Suprapubic skin (tissue), 4 donors: ENCODE data around the gene POU5F1. TPM values are rescaled to one million over a fixed set of nuclear protein-coding genes. Genes with fewer than 3 reads are reported as not detected.
"Not testable (repeated sequence)": the region's sequence is repeated elsewhere in the genome, so short reads cannot be mapped to it uniquely, and the experiment has no call there.

Experiments used
- DNase-seq, 2 donors: peaks; one replicate each; pipeline ENCODE4 v3.0.0-alpha.2; 2019; ENCODE audit warnings: low spot score in 2 of 2
- H3K27ac ChIP-seq: fragments of 200-600 bp; sonication (generic); one replicate; pipeline ENCODE4 v1.5.1; 2019
- H3K27me3 ChIP-seq: fragments of 200-600 bp; sonication (generic); one replicate; pipeline ENCODE4 v1.5.1; 2019
- H3K36me3 ChIP-seq: fragments of 200-600 bp; sonication (generic); one replicate; pipeline ENCODE4 v1.5.1; 2019
- H3K4me1 ChIP-seq: fragments of 200-600 bp; sonication (generic); one replicate; pipeline ENCODE4 v1.5.1; 2019
- H3K4me3 ChIP-seq: fragments of 200-600 bp; sonication (generic); one replicate; pipeline ENCODE4 v1.5.1; 2019; ENCODE audit warnings: mild to moderate bottlenecking
- H3K9me3 ChIP-seq: fragments of 200-600 bp; sonication (generic); one replicate; pipeline ENCODE4 v1.5.1; 2019
- EP300 ChIP-seq: sonication (generic); formaldehyde crosslinking; IDR thresholded peaks from one replicate; pipeline ENCODE4 v1.6.1; 2017; ENCODE audit warnings: antibody characterized with exemption
- POLR2A ChIP-seq, 2 donors: fragments of 450-650 bp; IDR thresholded peaks; one replicate each; pipeline ENCODE4 v1.6.1; 2017; ENCODE audit warnings: antibody characterized with exemption in 2 of 2, mild to moderate bottlenecking in 2 of 2, moderate library complexity in 2 of 2
- POLR2AphosphoS5 ChIP-seq, 3 donors: sonication (generic); formaldehyde crosslinking; IDR thresholded peaks; one replicate each; pipeline ENCODE4 v1.6.1; 2017; ENCODE audit warnings: antibody characterized with exemption in 3 of 3
- WGBS: methylation state at CpG from one replicate; pipeline ENCODE4 v1.1.5; 2018; 5-methylcytosine and 5-hydroxymethylcytosine counted together
- total RNA-seq, 4 donors: library from RNA; depleted of rRNA; stranded (reverse); fragments of >200 nt; gene quantifications; one replicate each; pipeline ENCODE4 v1.1.0, GENCODE V29; 2016
- TF ChIP-seq, protein P1 (sequence below), 2 donors: fragments of 200-600 bp in 1 of 2; fragments of 450-650 bp in 1 of 2; sonication (generic) in 1 of 2; IDR thresholded peaks; one replicate each; pipeline ENCODE4 v1.5.1; 2016 to 2019; ENCODE audit warnings: antibody characterized with exemption in 2 of 2, mild to moderate bottlenecking in 1 of 2, moderate library complexity in 1 of 2

Gene POU5F1
- total RNA-seq, result 10 to 100 TPM in 1 of 4 donors, 1 to 10 TPM in 2, under 1 TPM in 1; 0.85 to 13.0 (median 7.7) TPM

DNA sequence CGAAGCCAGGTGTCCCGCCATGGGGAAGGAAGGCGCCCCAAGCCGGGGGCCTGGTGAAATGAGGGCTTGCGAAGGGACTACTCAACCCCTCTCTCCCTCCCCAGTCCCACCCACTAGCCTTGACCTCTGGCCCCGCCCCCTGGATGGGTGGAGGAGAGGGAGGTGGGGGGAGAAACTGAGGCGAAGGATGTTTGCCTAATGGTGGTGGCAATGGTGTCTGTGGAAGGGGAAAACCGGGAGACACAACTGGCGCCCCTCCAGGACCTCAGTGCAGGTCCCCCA, at the start of gene POU5F1:
Gene POU5F1 (minus strand): TSS at position 83 of the 282 bp plus-strand sequence. CDS start 62 bp downstream, at position 21.
- TF ChIP-seq POLR2A (IDR thresholded peaks at IDR 0.05) (no peak), EP300 (no peak), POLR2AphosphoS5 (IDR thresholded peaks at IDR 0.05) (no peak)
- TF ChIP-seq, protein P1, sequence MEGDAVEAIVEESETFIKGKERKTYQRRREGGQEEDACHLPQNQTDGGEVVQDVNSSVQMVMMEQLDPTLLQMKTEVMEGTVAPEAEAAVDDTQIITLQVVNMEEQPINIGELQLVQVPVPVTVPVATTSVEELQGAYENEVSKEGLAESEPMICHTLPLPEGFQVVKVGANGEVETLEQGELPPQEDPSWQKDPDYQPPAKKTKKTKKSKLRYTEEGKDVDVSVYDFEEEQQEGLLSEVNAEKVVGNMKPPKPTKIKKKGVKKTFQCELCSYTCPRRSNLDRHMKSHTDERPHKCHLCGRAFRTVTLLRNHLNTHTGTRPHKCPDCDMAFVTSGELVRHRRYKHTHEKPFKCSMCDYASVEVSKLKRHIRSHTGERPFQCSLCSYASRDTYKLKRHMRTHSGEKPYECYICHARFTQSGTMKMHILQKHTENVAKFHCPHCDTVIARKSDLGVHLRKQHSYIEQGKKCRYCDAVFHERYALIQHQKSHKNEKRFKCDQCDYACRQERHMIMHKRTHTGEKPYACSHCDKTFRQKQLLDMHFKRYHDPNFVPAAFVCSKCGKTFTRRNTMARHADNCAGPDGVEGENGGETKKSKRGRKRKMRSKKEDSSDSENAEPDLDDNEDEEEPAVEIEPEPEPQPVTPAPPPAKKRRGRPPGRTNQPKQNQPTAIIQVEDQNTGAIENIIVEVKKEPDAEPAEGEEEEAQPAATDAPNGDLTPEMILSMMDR (IDR thresholded peaks at IDR 0.05), result no peak
- WGBS, result 81% methylated on average over 9 of the region's 9 CpGs
- H3K36me3 ChIP-seq, result peaks cover 3% of the 10 kb centered on the region

DNA sequence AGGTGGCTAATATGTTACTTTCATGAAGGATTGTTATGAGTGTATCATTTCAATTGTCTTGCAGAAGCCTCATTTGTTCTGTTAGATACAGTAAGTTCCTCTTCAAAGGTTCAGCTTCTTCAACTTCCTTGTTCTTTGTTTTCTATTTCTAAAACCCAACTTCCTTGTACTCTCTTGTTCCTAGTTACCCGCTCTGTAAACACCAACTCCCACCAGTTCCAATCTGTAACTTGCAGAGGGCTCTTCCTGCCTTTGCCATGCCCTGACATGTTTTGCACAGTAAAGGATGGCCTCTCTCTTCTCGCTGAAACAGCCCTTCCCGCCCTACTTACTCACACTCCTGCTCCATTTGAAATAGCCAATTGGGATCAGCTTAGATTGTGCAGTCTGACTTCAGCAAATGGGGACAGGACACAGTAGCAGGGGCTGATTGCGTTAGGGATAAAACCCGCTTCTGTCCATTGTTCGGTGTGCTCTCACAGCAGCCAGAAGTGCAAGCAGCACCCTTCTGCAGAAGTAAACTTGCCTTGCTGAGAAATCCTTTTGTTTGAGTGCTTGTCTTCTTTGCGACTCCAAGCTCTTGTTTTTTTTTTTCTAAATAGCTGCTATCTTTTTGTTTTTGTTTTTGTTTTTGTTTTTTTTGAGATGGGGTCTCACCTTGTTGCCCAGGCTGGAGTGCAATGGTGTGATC, 45.9 kb upstream of the POU5F1 start:
- no peaks in the 10 kb centered on the region for H3K36me3 ChIP-seq
- no peak for DNase-seq
- H3K9me3 ChIP-seq, result no peaks in the 10 kb centered on the region
- no peak overlapping the region for H3K4me3 ChIP-seq
- no peaks in the 10 kb centered on the region for H3K4me1 ChIP-seq
- WGBS, result 78% methylated on average over 7 of the region's 7 CpGs
- H3K27ac ChIP-seq, result no peak overlapping the region
- no peaks in the 10 kb centered on the region for H3K27me3 ChIP-seq
- TF ChIP-seq POLR2AphosphoS5 (IDR thresholded peaks at IDR 0.05) (no peak), EP300 (no peak), POLR2A (IDR thresholded peaks at IDR 0.05) (no peak)
- TF ChIP-seq, protein P1 (IDR thresholded peaks at IDR 0.05), result no peak

More for the DNA sequence above, at the start of gene POU5F1:
- Histone ChIP-seq H3K27me3 (no peaks in the 10 kb centered on the region), H3K9me3 (no peaks in the 10 kb centered on the region), H3K4me1 (no peaks in the 10 kb centered on the region), H3K27ac (no peak within 1 kb of the TSS), H3K4me3 (no peak within 1 kb of the TSS)
- DNase-seq, result no peak

DNA sequence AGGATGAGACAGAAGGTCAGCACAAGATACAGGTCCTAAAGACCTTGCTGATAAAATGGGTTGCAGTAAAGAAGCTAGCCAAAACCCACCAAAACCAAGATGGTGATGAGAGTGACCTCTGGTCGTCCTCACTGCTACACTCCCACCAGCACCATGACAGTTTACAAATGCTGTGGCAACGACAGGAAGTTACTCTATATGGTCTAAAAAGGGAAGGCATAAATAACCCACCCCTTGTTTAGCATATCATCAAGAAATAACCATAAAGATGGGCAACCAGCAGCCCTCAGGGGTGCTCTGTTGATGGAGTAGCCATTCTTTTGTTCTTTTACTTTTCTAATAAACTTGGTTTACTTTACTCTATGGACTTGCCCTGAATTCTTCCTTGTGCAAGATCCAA, 44.7 kb upstream of the POU5F1 start:
- 60% methylated on average over 2 of the region's 2 CpGs for WGBS
- DNase-seq, result not testable (repeated sequence)

DNA sequence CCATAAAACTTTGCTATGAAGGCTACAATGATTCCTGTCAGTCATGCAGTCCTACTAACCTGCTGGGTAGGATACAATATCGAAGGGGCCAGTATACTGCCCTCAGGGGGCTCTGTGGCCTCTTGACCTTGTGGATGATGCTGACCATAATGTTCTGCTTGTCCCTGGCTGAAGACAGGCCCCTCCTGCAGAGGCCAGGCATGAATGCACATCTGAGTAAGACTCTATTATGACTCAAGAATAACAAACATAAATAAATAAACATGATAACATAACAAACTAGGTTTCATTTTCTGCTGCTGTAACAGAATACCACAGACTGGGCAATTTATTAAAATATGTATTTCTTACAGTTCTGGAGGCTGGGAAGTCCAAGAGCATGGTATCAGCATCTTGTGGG, 44.0 kb upstream of the POU5F1 start:
- no peaks in the 10 kb centered on the region for H3K9me3 ChIP-seq

More for the DNA sequence above, 44.7 kb upstream of the POU5F1 start:
- H3K9me3 ChIP-seq, H3K27ac ChIP-seq, H3K36me3 ChIP-seq, H3K27me3 ChIP-seq, H3K4me3 ChIP-seq, H3K4me1 ChIP-seq: not testable (repeated sequence)

DNA sequence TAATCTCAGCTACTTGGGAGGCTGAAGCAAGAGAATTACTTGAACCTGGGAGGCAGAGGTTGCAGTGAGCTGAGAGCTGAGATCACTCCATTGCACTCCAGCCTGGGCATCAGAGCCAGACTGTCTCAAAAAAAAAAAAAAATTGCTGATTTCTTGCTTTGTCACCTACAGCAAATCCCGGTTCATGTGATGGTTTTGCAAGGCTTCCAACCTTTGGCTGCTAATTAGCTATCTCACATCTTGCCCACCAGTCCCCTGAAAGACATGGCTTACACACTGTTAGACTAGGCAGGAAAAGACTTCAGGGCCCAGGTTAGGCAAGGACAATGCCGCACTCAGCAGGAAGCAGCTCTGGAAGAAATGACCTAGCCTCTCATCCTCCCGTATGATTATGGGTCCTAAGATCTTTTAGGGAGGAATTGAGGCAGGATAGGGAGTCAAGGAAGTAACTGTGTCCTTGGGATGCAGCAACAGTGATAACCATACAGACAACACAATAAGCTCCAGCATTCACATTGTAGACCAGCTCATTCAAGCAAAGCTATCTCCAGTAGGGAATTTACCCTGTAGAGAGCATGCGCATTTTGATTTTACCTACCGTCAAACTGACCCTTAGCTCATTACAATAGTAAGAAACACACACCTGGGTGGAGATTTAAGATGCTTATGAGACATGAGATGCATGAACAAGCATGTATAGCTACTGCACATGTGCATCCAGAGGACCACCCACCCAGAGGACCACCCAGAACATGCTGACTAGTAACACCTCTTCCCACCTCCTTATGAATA, 40.5 kb upstream of the POU5F1 start:
- no peaks in the 10 kb centered on the region for H3K36me3 ChIP-seq
- no peaks in the 10 kb centered on the region for H3K4me1 ChIP-seq
- no peaks in the 10 kb centered on the region for H3K9me3 ChIP-seq
- no peak overlapping the region for H3K27ac ChIP-seq
- H3K27me3 ChIP-seq, result no peaks in the 10 kb centered on the region
- WGBS, result 67% methylated on average over 5 of the region's 5 CpGs
- no peak for DNase-seq
- H3K4me3 ChIP-seq, result no peak overlapping the region
- TF ChIP-seq POLR2AphosphoS5 (IDR thresholded peaks at IDR 0.05) (no peak), EP300 (no peak), POLR2A (IDR thresholded peaks at IDR 0.05) (no peak)
- TF ChIP-seq, protein P1 (IDR thresholded peaks at IDR 0.05), result no peak

More for the DNA sequence above, 44.0 kb upstream of the POU5F1 start:
- no peak for DNase-seq
- no peaks in the 10 kb centered on the region for H3K4me1 ChIP-seq
- no peak overlapping the region for H3K4me3 ChIP-seq
- no peaks in the 10 kb centered on the region for H3K27me3 ChIP-seq
- TF ChIP-seq POLR2A (IDR thresholded peaks at IDR 0.05), result no peak
- TF ChIP-seq, protein P1 (IDR thresholded peaks at IDR 0.05), result no peak
- no peak for TF ChIP-seq POLR2AphosphoS5 (IDR thresholded peaks at IDR 0.05)
- 58% methylated on average over 1 of the region's 1 CpG for WGBS
- no peaks in the 10 kb centered on the region for H3K36me3 ChIP-seq
- no peak overlapping the region for H3K27ac ChIP-seq
